ENCODE results near the gene NOL9.

NOL9 gene

GRCh38 chr1:6519491-6519934 is 34.8 kb downstream of the NOL9 start:
- no peak for FAIRE-seq

DNA sequence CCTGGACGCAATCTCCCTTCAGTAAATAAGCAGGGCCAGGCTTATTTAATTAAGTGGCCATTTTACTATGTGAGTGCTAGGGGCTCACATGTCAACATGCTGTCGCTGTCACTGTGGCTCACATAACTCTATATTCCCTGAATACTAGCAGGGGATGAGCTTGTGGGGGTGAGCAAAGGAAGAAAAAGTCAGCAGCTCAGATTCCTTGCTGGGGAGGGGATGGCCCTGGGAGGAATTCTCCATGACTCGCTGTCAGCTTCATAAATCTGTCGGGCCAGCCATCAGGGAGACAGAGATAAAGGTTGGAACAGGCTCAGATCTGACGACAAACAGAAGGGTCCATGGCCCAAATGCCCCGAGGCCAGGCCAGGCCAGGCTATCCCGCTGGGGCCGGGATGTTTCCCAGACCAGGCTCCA is 36.9 kb downstream of the NOL9 start:
- FAIRE-seq = no peak

GRCh38 chr1:6515771-6516170 is 38.5 kb downstream of the NOL9 start:
- no peak for FAIRE-seq

GRCh38 chr1:6513320-6513801 is 41.0 kb downstream of the NOL9 start:
- no peak for FAIRE-seq

DNA sequence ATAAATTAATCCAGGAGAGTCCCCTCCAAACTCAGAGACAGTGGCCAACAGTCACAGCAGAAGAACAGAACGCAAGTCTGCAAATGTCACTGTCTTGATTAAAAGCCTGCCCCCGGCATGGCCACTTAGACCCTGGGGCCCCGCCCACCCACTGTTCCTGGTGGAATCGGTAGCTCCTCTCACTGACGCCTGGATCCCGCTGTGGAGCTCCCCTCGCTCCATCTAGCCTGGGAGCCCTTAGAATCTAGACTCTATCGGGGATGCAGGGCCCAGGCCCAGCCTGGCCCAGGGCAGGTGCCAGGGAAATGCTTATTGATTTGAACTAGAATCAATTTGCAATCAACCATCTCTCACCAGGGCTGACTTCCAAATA is 41.4 kb downstream of the NOL9 start:
- no peak for FAIRE-seq

DNA sequence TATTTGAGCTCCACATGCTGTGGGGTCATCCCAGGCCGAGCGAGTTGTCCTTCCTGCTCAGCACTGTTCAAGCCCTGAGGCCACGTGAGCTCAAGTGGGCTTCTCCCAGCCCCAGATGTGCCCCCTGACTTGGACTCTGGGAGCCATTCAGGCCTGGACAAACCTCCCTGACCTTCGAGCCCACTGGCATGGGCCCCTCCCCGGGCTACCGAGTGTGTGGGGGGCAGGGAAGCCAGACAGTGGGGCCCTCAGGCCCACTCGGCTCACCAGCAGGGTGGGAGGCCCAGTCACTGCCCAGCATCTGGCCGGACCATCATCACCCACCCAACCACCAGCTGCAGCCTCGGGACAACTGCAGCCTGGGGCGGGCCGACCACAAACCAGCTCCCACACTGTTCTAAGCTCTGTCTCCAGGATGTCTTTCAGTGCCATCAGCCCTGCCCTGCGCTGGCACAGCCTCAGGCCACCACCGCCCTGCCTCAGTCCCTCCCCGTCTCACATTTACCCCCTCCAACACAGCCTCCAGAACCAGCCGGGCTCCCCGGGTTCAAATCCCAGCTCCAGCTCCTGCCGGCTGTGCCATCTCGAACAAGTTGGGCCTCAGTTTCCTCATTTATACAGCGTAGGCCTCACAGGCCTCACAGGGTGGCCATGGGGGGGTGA is 41.9 kb downstream of the NOL9 start:
- FAIRE-seq = no peak

DNA sequence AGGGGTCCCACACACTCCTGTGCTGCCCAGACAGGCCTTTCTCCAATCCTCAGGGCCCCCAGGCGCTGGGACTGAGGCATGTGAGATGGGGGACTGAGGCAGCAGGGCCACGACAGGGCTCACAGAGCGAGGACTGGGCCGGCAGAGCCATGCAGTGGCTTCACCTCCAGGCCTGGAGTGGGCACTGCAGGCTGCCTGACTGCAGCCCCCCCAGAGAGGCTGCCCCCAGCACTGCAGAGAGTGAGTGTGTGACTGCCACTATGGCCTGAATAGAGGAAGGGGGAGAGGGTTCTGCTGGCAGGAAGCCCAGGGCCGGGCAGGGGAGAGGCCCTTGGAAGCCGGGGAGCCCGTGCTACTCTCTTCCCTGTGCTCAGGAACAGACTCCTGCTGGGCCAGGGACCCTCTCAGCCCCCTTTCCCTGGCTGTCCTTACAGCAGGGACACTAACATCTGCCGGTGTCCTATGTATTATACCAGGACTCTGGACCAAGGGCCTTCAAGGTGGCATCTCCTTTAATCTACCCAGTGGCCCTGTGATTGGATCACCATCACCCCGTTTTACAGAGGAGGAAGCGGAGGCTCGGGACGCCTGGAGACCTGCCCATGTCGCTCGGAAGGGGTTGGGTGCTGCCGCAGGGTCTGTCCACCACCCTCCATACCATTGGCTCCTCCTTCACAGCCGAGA is 42.6 kb downstream of the NOL9 start:
- FAIRE-seq = no peak

DNA sequence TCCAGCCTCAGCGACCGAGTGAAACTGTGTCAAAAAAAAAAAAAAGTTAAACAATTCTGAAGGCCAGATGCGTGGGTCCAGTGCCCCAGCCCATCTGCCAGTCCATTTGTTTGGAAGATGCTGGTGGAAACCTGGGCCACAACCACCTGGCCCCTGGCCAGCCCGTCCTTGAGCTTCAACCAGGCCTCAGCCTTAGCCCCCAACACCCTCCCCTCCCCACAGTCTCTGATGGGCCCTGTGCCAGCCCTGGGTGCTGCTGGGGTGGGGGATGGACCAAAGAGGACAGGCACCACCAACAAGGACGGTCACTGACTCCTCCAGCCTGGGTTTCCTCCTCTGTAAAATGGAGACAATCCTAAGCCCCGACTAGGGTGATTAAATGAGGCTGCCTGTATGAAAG is 43.3 kb downstream of the NOL9 start:
- FAIRE-seq = no peak

- FAIRE-seq = no peak
These were observed 43.8 kb downstream of the NOL9 start for GRCh38 chr1:6510493-6510892.

- no peak for FAIRE-seq
These were observed 44.4 kb downstream of the NOL9 start for GRCh38 chr1:6509919-6510291.

DNA sequence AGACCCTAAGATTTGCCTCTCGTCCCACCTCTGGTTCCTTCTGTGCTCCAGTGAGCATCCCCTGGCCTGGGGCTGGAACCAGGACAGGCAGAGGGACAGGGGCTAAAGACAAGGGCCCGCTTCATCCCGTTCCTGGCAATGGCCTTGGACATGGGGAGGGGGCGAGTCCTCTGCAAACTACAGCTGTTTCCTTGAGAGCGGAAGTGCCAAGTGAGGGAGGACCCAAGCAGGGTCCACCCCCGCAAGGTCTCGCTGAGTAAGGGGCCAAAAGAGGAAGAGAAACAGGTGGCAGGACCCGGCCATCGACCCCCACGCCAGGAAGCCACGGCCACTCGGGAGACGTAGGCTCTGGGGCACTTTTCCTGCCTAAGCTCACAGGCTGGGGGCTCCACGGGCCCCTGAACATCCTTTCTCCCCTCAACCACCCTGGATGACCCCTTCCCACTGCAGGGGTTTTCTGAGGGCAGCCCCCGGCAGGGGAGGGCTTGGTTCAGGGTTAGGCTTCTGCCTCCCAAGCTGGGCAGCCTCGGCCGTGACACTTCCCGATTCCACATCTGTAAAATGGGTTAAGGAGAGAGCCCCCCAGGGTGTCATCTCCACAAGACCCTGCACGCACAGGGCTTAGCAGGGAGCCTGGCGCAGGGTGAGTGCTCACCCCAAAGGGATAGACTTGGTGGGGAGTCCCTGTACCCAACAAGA is 44.9 kb downstream of the NOL9 start:
- FAIRE-seq = no peak

DNA sequence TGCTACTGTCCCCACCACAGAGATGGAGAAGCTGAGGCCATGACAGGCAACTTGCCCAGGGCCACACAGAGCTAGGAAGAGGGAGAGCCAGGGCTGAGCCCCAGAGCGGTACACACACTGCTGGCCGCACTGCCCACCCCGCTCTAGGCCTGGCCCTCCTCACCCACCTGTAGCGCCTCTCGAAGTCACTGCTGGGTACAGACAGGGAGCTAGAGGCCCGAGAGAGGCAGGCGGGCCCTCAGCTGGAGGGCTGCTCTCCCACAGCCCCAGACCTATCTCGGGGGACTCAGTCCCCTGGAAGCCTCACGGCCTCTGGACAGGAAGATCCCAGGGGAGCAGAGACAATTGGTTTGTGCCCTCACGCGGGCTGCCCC is 45.5 kb downstream of the NOL9 start:
- FAIRE-seq = no peak

GRCh38 chr1:6508154-6508815 is 46.0 kb downstream of the NOL9 start:
- no peak for FAIRE-seq

GRCh38 chr1:6507461-6507911 is 46.8 kb downstream of the NOL9 start:
- FAIRE-seq = no peak

- FAIRE-seq = no peak
These were observed 47.3 kb downstream of the NOL9 start for GRCh38 chr1:6507037-6507428.

DNA sequence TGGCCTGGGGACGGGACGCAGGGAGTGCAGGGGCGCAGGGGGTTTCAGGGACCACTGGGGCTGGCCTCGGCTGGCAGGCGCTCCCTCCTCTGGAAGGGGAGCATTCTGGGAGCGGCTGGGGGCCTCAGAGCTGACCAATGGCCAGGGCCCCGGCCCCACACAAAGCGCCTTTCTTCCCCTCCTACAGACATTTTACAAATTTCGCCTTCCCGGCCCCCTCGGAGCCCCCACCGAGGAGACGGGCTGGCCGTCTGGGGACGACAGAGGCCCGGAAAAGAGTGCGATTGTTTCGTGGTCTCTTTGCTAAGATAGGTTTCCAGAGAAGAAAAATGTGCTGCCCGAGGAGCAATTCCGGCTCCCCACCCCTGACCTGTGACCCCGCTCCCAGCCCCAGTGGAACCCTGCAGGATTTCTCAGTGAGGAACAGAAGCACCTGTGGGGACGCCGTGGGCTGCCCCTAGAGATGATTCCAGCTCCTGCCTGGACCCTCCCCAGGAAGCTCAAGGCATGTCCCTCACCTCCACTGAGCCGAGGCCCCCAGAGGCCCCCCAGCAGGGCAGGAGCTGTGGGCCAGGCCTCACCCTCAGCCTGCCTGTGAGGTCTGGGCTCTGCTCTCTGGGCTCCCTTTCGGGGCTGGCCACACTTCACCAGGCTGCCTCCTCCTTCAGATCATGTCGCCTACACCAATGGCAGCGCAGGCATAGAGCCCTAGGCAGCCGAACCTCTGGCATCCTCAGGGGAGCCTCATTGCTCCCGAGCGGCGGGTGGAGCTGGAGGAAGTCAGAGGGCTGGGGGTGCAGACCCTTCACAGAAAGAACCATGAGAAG is 47.9 kb downstream of the NOL9 start:
- no peak for FAIRE-seq

DNA sequence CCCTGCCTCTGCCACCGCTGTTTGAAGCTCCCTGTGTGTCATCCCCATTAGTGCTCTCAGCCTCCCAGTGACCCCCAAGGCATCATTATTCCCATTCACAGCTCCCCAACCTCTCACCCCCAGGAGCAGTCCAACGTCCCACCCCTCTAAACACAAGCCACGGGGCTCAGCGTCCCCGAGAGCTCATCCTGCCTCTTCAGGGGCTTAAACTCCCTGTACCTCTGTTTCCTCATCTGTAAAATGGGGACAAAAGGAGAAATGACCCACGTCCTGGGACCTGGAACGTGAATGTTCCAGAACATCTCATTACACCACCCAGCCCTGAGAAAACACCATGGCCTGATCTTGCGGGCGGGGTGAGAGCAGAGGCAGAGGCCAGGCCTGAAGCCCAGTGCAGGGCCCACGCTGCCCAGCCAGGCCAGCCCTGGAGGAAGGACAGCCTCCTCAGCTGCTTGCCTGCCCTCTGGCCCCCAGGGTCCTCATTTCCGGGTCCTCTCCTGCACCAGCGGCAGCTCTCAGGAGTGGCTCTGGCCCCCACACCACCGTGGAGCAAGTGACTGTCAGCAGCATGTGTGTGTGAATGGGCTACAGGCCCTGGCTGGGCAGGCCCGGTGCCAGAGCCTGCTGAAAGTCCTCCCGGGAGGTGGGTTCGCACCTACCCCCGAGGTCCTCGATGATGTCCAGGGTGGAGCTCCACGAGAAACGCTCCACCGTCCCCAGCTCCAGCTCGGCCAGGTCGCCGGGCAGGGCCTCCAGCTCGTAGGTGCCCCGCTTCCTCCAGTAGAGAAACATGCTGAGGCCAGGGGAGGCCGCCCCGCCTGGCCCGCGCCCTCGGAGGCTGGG is 48.7 kb downstream of the NOL9 start:
- FAIRE-seq = no peak

DNA sequence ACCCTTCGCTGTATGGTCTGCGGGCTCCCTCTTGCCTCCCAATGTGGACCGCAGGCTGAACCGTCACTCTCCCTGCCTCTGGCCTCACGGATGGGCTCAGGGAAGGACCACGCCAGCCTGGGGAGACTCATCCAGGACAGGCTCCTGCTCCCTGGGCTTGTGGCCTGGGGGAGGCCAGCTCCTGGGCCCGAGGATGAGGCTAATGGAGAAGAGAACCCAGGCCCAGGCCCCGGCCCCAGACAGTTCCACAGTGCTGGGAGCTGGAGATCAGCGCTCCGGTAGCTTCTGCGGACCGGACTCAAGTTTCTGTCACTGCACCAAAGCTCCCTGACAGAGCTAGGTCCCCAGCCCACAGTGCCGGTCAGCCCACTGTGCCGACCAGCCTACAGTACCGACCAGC is 49.4 kb downstream of the NOL9 start:
- no peak for FAIRE-seq

DNA sequence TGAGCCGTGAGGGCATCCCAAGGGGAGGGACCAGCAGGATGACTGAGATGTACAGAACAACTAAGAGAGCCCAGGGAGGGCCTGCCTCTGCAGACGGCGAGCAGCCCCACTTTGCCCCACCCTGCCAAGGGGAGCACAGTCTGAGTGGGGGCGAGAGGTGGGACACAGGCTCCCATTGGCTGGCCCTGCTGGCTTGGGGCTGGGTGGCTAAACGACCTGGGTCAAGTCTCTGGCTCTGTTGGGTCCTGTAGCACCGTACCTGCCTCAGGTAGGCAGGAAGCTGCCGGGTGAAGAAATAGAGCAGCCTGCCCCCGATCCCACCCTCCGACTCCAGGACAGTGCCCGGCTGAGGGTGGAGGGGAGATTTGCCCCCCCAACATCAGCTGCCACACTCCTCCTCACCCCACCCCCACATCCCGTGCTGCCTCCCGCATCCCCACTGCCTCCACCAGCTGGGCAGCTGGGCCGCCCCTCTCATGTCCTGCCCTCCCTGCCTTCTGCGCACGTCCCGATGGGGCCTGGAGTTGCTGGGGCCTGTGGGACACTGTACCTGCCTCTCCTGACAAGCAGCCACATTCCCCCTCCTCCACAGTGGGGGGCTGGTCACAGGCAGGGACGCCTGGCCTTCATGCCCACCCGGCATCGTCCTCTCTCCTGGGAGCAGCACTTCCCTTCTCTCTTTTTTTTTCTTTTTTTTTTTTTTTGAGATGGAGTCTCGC is 50.3 kb downstream of the NOL9 start:
- FAIRE-seq = no peak

- no peak for FAIRE-seq
These were observed 52.1 kb downstream of the NOL9 start for GRCh38 chr1:6502000-6502891.
